Liver (tissue), 3 donors: ENCODE results near the gene MRPL37.

Experiments
- CTCF ChIP-seq: fragments of 150-350 bp; IDR thresholded peaks from 2 replicates; pipeline ENCODE4 v1.5.1; 2017; ENCODE audit warnings: improper control_type of control experiment, low read depth, low read length; ENCODE audit not compliant: missing input control
- FOXA2 ChIP-seq: IDR thresholded peaks from 2 replicates; pipeline ENCODE4 v1.6.1; 2016; ENCODE audit warnings: antibody characterized with exemption
- GABPA ChIP-seq, 2 donors: IDR thresholded peaks in 1 of 2; conservative IDR thresholded peaks in 1 of 2; 2 replicates each; pipeline ENCODE4 v1.6.1; 2016; ENCODE audit warnings: antibody characterized with exemption in 2 of 2, mild to moderate bottlenecking in 1 of 2, moderate library complexity in 1 of 2
- MAX ChIP-seq: IDR thresholded peaks from 2 replicates; pipeline ENCODE4 v1.6.1; 2016; ENCODE audit warnings: antibody characterized with exemption
- donor health status: healthy.
- donor health status: healthy.

- TF ChIP-seq CTCF (no peak), GABPA (IDR thresholded peaks at IDR 0.05 in 1 of 2, conservative IDR thresholded peaks at IDR 0.05 in 1 of 2) (no peak), MAX (no peak), FOXA2 (no peak)
Observed at GRCh38 chr1:54227891-54228310, 27.9 kb downstream of the MRPL37 start.
